T-helper 2 cell treated with Interferon-gamma antibody and Interleukin-4, amounts not matched to agents 5 μg/mL and 100 μg/mL, for 36 hours (primary cell): Measurements from ENCODE around the gene RAB3C.

Source experiments
- DNase-seq: peaks from one replicate; pipeline ENCODE4 v3.0.0; 2021; ENCODE audit warnings: low spot score
- H3K27ac Mint-ChIP-seq: one replicate; pipeline ENCODE4 v1.8.0; 2021; ENCODE audit warnings: mild to moderate bottlenecking, mixed read lengths
- H3K27me3 Mint-ChIP-seq: one replicate; pipeline ENCODE4 v1.8.0; 2021; ENCODE audit warnings: low read depth, mixed read lengths
- H3K36me3 Mint-ChIP-seq: one replicate; pipeline ENCODE4 v1.8.0; 2021; ENCODE audit warnings: low read depth, mixed read lengths
- H3K4me1 Mint-ChIP-seq: one replicate; pipeline ENCODE4 v1.8.0; 2021; ENCODE audit warnings: low read depth, mixed read lengths
- H3K4me3 Mint-ChIP-seq: one replicate; pipeline ENCODE4 v1.8.0; 2022; ENCODE audit warnings: mild to moderate bottlenecking, moderate library complexity, mixed read lengths
- H3K9me3 Mint-ChIP-seq: one replicate; pipeline ENCODE4 v1.8.0; 2021; ENCODE audit warnings: mixed read lengths

The RAB3C gene

GRCh38 chr5:58860680-58861079 is 277.8 kb downstream of the RAB3C start:
- no peaks in the 10 kb centered on the region for H3K9me3 Mint-ChIP-seq
- H3K4me3 Mint-ChIP-seq, result no peak overlapping the region
- H3K27me3 Mint-ChIP-seq, result peaks cover 24% of the 10 kb centered on the region
- H3K4me1 Mint-ChIP-seq, result no peaks in the 10 kb centered on the region
- H3K27ac Mint-ChIP-seq, result no peak overlapping the region
- H3K36me3 Mint-ChIP-seq, result no peaks in the 10 kb centered on the region
- DNase-seq, result no peak

DNA sequence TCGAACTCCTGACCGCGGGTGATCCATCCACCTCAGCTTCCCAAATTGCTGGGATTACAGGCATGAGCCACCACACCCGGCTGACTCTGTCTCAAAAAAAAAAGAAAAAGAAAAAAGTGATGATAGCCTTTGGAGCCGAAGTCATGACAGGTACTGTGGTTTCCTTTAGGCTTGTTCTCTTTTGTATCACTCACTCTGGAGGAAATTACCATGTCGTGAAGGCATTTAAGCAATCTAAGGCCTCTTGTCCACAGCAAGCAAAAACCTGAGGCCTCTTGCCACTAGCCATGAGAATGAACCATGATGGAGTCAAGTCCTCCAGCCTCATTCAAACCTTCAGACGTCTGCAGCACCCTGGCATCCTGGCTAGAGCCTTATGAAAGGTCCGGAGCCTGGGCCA is 286.1 kb downstream of the RAB3C start:
- H3K4me1 Mint-ChIP-seq, result no peaks in the 10 kb centered on the region
- no peaks in the 10 kb centered on the region for H3K9me3 Mint-ChIP-seq
- DNase-seq, result no peak
- no peak overlapping the region for H3K4me3 Mint-ChIP-seq
- H3K27me3 Mint-ChIP-seq, result peaks cover 22% of the 10 kb centered on the region
- no peak overlapping the region for H3K27ac Mint-ChIP-seq
- no peaks in the 10 kb centered on the region for H3K36me3 Mint-ChIP-seq

DNA sequence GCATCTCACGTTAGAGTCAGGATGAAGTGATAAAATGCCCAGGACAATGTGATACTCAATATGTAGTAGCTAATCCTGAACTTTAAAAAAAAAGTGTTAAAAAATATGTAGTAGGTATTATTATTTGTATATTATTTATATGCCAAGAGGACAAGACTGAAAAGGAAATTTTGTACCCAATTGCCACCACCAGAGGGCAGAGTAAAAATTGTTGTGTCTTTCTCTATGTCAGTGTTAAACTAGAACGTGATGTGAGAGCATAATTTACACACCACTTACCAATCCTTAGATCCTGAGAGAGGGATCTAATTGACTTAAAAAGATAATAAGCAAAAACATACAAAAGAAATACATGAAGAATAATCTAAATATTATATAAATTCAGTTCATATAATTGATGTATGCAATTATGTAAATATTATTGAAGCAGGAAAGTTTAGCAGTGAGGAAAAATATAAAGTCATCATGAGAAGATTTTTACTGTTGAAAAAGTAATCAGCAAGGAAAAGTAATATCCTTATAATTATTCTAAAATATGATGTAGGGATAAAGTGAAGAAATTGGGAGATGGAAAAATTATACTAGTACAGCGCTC is 288.9 kb downstream of the RAB3C start:
- no peaks in the 10 kb centered on the region for H3K36me3 Mint-ChIP-seq

GRCh38 chr5:58872670-58873273 is 289.9 kb downstream of the RAB3C start:
- H3K36me3 Mint-ChIP-seq, result no peaks in the 10 kb centered on the region
- no peak overlapping the region for H3K4me3 Mint-ChIP-seq
- H3K27me3 Mint-ChIP-seq, result peaks cover 32% of the 10 kb centered on the region
- no peak overlapping the region for H3K27ac Mint-ChIP-seq
- no peak for DNase-seq
- no peaks in the 10 kb centered on the region for H3K9me3 Mint-ChIP-seq
- no peaks in the 10 kb centered on the region for H3K4me1 Mint-ChIP-seq

More for the DNA sequence above, 288.9 kb downstream of the RAB3C start:
- no peaks in the 10 kb centered on the region for H3K4me1 Mint-ChIP-seq
- no peak overlapping the region for H3K4me3 Mint-ChIP-seq
- no peak overlapping the region for H3K27ac Mint-ChIP-seq
- H3K27me3 Mint-ChIP-seq, result peaks cover 29% of the 10 kb centered on the region
- H3K9me3 Mint-ChIP-seq, result no peaks in the 10 kb centered on the region
- DNase-seq, result no peak

DNA sequence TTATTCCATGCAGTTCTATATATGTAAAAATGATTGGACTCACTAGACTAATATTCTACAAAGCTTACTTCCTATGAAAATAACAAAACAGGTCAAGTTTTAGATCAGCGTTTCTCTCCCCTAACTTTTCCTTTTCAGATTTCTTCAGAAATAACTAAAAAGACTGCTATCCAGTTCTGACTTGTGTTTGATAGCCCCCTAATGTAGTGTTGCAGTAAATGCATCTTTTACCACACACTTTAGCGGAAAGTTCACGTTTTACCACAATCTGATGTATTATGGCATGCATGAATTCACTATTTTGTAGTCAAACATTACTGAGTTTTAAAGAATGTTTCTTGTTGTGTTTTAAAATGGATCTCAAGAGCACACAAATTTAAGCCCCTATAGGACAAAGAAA is 292.7 kb downstream of the RAB3C start:
- no peak for DNase-seq
- no peaks in the 10 kb centered on the region for H3K36me3 Mint-ChIP-seq

DNA sequence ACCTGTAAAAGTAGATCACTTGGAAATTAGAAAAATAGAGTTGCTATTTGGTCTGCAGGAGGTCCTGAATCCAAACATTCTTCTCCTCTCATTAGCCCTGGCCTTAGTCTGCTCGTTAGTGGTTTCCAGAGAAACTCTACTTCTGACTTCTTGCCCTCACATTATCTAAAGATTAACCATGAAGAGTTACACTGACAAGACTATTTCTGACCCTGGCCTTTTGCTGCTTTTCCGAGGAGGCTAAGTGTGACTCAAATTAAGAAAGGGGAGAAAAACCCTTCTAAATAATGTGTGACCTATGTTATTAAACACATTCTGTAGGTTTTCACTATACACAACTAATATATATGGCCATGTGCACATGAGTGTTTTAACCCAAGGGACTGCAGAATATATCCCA is 302.4 kb downstream of the RAB3C start:
- Mint-ChIP-seq H3K27ac (no peak overlapping the region), H3K9me3 (no peaks in the 10 kb centered on the region), H3K4me1 (peaks cover 21% of the 10 kb centered on the region), H3K27me3 (no peaks in the 10 kb centered on the region), H3K36me3 (no peaks in the 10 kb centered on the region), H3K4me3 (no peak overlapping the region)
- DNase-seq, result no peak

More for the DNA sequence above, 292.7 kb downstream of the RAB3C start:
- Mint-ChIP-seq H3K9me3 (no peaks in the 10 kb centered on the region), H3K27ac (no peak overlapping the region), H3K27me3 (peaks cover 24% of the 10 kb centered on the region), H3K4me3 (no peak overlapping the region), H3K4me1 (no peaks in the 10 kb centered on the region)

DNA sequence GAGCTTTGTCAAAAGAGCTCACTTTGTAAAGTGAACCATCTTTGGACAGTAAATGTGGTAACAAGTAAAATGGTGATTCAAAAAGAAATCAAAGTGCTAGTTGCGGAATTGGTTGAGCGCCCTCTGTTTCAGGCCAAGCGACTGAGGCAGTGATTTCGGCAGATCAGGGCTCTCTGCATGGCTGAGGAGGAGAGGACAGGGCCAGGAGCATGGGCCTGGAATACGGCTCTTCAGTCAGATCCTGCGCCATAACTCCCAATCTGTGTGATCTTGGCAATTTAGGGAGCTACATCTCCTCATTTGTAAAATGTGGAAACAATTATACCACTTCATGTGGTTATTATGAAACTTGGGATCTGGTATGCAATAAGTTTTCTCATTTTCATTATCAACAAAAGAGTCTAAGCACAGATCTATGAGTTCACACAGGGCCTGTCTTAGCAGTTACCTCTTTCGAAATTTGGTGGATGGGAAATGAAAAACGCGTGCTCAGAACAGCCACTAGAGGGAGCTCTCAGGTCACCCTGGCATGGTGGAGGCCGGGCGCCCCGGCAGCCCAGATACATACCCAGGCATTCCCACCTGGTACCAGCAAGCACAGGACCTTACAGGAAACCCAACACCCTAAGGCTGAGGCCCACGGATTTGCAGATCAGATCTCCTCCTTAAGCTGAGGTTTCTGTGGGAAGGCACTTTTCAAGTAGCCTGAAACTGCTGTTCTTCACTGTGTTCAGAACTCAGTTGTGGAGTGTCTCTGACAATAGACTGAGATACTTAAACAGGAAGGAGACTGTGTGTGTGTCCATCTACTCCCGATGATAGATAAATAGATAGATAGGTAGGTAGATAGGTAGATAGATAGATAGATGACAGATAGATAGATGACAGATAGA is 303.7 kb downstream of the RAB3C start:
- peaks cover 25% of the 10 kb centered on the region for H3K4me1 Mint-ChIP-seq
- H3K27me3 Mint-ChIP-seq, result no peaks in the 10 kb centered on the region
- H3K27ac Mint-ChIP-seq, result peak overlapping the region; percentile 55
- no peaks in the 10 kb centered on the region for H3K9me3 Mint-ChIP-seq
- H3K4me3 Mint-ChIP-seq, result peak overlapping the region; percentile 19
- H3K36me3 Mint-ChIP-seq, result no peaks in the 10 kb centered on the region
- peak; percentile 78 for DNase-seq

DNA sequence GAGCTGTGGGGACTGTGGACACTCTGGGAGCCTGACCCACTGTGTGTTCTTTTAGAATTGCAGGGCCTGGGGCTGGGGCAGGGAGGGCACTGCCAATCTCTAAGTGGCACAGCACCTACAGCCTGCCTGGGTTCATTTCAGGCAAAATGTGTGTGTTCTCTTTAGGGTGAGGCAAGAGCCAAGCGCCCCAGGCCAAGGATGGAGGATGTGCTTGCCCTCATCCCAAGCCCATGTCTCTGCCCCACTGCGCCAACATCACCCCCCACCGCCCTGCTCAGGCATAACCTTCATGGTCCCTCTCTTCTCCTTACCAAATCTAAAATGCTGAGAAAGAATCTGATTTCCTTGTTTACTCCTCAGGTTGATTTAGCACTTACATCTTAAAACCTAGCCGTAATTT is 304.4 kb downstream of the RAB3C start:
- H3K4me1 Mint-ChIP-seq, result peaks cover 26% of the 10 kb centered on the region
- no peak for DNase-seq
- peak overlapping the region; percentile 56 for H3K27ac Mint-ChIP-seq
- no peaks in the 10 kb centered on the region for H3K27me3 Mint-ChIP-seq
- no peaks in the 10 kb centered on the region for H3K9me3 Mint-ChIP-seq
- peak overlapping the region; percentile 25 for H3K4me3 Mint-ChIP-seq
- H3K36me3 Mint-ChIP-seq, result no peaks in the 10 kb centered on the region

DNA sequence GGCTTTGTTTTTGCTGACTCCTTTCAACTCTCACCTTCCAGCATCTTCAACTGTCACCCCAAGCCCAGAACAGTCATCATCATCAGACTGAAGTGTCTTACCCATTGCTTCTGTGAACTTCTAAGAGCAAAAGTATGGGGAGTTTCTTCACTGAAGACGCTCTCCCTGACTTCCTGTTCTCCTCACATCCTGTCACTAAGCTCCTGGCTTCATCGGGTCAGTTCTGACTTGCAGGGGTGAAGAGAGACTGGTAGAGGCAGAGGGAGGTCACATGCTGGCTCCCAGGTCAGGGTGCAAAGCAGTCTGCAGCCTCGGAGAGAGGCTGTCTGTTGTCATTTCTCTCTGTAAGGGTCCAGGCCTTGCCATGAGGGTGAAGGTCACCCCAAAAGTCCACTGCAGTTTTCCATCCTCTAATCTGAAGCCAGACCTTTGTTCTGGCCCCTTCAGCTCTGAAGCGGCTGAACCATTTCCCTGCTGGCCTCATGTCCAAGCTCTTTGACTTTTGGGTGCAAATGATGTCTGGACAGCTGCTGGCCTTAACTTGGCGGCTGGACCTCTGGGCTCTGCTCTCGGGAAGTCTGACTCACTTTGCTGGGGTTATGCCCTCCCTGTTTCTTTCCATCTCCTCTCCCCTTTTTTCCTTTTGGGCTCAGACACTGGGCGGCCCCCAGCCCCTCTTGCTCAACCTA is 305.0 kb downstream of the RAB3C start:
- Mint-ChIP-seq H3K9me3 (no peaks in the 10 kb centered on the region), H3K27ac (peak overlapping the region; percentile 56), H3K4me3 (peak overlapping the region; percentile 25), H3K4me1 (peaks cover 26% of the 10 kb centered on the region), H3K27me3 (no peaks in the 10 kb centered on the region), H3K36me3 (no peaks in the 10 kb centered on the region)
- no peak for DNase-seq

DNA sequence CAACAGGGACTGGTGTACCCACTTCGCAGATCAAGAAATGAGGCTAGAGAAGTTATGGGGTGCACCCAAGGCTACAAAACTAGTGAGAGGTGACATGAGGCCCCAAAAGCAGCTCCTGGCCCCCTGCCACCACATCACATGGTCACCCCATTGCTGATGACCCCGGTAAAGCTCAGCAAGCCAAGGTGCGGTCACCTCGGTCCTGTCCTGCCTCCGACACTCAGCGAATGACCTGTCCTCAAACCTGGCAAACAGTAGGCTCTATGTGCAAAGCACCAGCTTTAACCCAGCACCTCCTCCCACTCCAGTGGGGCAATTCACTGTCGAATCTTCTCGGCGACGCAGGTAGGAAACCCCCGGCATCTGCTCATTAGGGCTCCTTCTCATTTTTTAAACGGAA is 307.4 kb downstream of the RAB3C start:
- Mint-ChIP-seq H3K36me3 (no peaks in the 10 kb centered on the region), H3K27ac (no peak overlapping the region), H3K4me3 (no peak overlapping the region), H3K9me3 (no peaks in the 10 kb centered on the region), H3K27me3 (no peaks in the 10 kb centered on the region), H3K4me1 (peaks cover 26% of the 10 kb centered on the region)
- no peak for DNase-seq

DNA sequence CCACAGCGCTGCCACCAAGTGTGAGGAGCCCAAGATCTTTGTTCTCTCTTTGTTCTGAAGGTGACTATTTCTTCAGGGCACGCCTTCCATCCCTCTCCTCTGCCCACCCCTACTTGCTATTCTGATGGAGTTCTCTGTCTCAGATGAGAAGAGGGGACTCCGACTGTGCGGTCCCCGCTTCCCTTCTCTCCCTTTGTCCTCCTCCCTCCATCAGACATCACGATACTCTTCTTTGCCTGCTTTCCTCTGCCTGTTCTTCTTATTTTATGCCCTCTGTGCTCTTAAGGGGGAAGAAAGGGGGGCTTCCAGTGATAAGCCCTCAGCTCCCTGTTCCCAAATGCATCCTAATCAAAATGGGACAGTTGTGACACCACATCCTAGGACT is 307.8 kb downstream of the RAB3C start:
- peaks cover 26% of the 10 kb centered on the region for H3K4me1 Mint-ChIP-seq
- no peaks in the 10 kb centered on the region for H3K36me3 Mint-ChIP-seq
- H3K4me3 Mint-ChIP-seq, result no peak overlapping the region
- no peak for DNase-seq
- H3K9me3 Mint-ChIP-seq, result no peaks in the 10 kb centered on the region
- no peaks in the 10 kb centered on the region for H3K27me3 Mint-ChIP-seq
- H3K27ac Mint-ChIP-seq, result no peak overlapping the region

DNA sequence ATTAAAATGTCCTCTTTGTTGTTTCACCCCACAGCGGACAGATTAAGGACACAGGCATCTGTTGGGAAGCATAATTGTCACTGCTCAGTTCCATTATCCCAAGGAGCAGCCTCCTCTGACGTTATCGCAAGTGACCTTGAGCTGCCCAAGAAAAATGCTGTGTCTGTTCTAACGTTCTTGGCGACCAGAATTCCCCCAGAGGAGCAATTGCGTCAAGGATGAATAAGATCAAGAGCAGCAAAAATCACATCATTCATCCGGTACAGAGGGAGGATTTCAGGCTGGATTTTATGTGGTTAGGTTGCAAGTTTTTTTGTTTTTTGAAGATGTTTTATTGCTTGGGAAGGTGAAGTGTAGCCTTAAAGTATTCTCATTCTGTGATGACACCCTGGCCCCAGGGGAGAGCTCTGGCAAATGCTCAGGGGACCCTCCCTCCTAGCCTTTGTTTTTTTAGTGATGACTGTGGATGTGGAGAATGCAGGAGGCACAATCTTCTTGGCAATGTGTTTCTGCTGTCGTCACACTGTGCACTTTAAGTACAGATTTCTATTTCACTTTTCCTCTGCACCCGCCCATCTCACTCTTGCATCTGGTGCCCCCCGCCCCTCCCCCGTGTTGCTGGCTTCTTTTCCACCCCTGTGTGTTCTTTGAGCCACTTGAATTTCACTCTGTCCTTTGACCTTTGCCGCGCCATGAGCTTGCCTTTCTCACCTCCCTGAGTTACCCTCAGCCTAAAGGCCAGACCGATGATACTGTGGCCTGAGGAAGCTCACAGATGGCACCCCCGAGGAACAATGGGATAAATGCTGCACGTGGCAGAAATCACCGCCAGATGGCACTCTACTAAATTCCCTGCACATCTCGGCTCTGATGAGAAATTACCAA is 308.5 kb downstream of the RAB3C start:
- DNase-seq, result peak; percentile 49
- Mint-ChIP-seq H3K27me3 (no peaks in the 10 kb centered on the region), H3K9me3 (no peaks in the 10 kb centered on the region), H3K4me3 (peak overlapping the region; percentile 61), H3K4me1 (peaks cover 26% of the 10 kb centered on the region), H3K36me3 (no peaks in the 10 kb centered on the region), H3K27ac (peak overlapping the region; percentile 64)

DNA sequence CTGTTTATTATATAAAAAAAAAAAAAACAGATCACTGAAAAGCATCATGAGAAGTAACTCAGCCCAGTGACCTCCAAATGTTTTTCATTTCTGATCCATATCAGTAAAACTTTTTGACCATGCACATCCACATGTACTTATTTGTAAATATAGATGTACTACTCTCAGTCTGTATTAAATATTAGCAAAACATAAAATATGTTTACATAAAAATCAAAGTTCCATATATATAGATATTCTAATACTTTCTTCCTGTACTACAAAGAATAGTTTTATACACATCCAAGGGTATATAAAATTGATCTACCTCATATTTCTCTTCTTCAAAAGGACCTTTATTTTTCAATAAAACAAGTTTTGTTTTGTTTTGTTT is 309.1 kb downstream of the RAB3C start:
- H3K27me3 Mint-ChIP-seq, result no peaks in the 10 kb centered on the region
- H3K27ac Mint-ChIP-seq, result no peak overlapping the region
- no peaks in the 10 kb centered on the region for H3K36me3 Mint-ChIP-seq
- H3K4me1 Mint-ChIP-seq, result peaks cover 21% of the 10 kb centered on the region
- H3K9me3 Mint-ChIP-seq, result no peaks in the 10 kb centered on the region
- no peak for DNase-seq
- no peak overlapping the region for H3K4me3 Mint-ChIP-seq
